Adrenal gland (tissue), 5 donors: Measurements from ENCODE around the gene MARCHF7.

ENCODE experiments used
- POLR2A ChIP-seq, 2 donors: fragments of 450-650 bp; IDR thresholded peaks; one replicate each; pipeline ENCODE4 v1.6.1; 2017; ENCODE audit warnings: antibody characterized with exemption in 2 of 2, mild to moderate bottlenecking in 2 of 2, moderate library complexity in 1 of 2
- TF ChIP-seq, protein P1 (sequence below), 6 experiments: fragments of 450-650 bp in 4 of 6; fragments of 200-600 bp in 2 of 6; sonication (generic) in 1 of 6; IDR thresholded peaks; 1 replicate in 5 of 6; 2 replicates in 1 of 6; pipeline versions ENCODE4 v1.5.1 to v1.8.0; 2016 to 2021; ENCODE audit warnings: antibody characterized with exemption in 6 of 6, mild to moderate bottlenecking in 2 of 6, moderate library complexity in 1 of 6
- donor health status: DM: no; HTN: no; CAD: no.

- TF ChIP-seq, protein P1, sequence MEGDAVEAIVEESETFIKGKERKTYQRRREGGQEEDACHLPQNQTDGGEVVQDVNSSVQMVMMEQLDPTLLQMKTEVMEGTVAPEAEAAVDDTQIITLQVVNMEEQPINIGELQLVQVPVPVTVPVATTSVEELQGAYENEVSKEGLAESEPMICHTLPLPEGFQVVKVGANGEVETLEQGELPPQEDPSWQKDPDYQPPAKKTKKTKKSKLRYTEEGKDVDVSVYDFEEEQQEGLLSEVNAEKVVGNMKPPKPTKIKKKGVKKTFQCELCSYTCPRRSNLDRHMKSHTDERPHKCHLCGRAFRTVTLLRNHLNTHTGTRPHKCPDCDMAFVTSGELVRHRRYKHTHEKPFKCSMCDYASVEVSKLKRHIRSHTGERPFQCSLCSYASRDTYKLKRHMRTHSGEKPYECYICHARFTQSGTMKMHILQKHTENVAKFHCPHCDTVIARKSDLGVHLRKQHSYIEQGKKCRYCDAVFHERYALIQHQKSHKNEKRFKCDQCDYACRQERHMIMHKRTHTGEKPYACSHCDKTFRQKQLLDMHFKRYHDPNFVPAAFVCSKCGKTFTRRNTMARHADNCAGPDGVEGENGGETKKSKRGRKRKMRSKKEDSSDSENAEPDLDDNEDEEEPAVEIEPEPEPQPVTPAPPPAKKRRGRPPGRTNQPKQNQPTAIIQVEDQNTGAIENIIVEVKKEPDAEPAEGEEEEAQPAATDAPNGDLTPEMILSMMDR (IDR thresholded peaks at IDR 0.05): no peak
- no peak for TF ChIP-seq POLR2A (IDR thresholded peaks at IDR 0.05)
These were observed 10.3 kb downstream of the MARCHF7 start for GRCh38 chr2:159722580-159722979.
